Pulmonary artery endothelial cell (primary cell): Measurements from ENCODE around the gene RNF138. TPM values are rescaled to one million over a fixed set of nuclear protein-coding genes. Genes with fewer than 3 reads are reported as not detected.
A peak's percentile ranks its signal among the peaks of the same experiment; 100 is the strongest.
"Not testable (repeated sequence)": the region's sequence is repeated elsewhere in the genome, so short reads cannot be mapped to it uniquely, and the experiment has no call there.

Experiments used
- DNase-seq: peaks from one replicate; pipeline ENCODE4 v3.0.0-alpha.2; 2011; ENCODE audit warnings: low read depth, low spot score
- total RNA-seq: library from RNA; depleted of rRNA; stranded (reverse); fragments of >200 nt; gene quantifications from 2 replicates; pipeline ENCODE4 v1.2.3, GENCODE V29; 2014

The RNF138 gene
- total RNA-seq = 37.1 and 46.1 TPM in 2 replicates

- peak; percentile 57 for DNase-seq
These were observed at the start of gene RNF138 for GRCh38 chr18:32091724-32092421. Gene RNF138 (plus strand): TSS chr18:32091874. CDS start chr18:32092777, 903 bp downstream.

GRCh38 chr18:32042337-32042736 is 49.3 kb upstream of the RNF138 start:
- DNase-seq = no peak

GRCh38 chr18:32048507-32049091 is 43.1 kb upstream of the RNF138 start:
- no peak for DNase-seq

GRCh38 chr18:32049393-32050171 is 42.1 kb upstream of the RNF138 start:
- no peak for DNase-seq

- no peak for DNase-seq
These were observed 34.9 kb upstream of the RNF138 start for GRCh38 chr18:32056613-32057358.

GRCh38 chr18:32057624-32058165 is 34.0 kb upstream of the RNF138 start:
- no peak for DNase-seq

GRCh38 chr18:32060026-32060425 is 31.6 kb upstream of the RNF138 start:
- DNase-seq = no peak

- no peak for DNase-seq
These were observed 24.1 kb upstream of the RNF138 start for GRCh38 chr18:32067375-32068167.

GRCh38 chr18:32072321-32072720 is 19.4 kb upstream of the RNF138 start:
- no peak for DNase-seq

- DNase-seq = no peak
These were observed 17.5 kb upstream of the RNF138 start for GRCh38 chr18:32074206-32074605.

- DNase-seq = no peak
These were observed 12.8 kb upstream of the RNF138 start for GRCh38 chr18:32078845-32079244.

GRCh38 chr18:32081881-32082280 is 9.8 kb upstream of the RNF138 start:
- DNase-seq = no peak

- no peak for DNase-seq
These were observed 7.9 kb upstream of the RNF138 start for GRCh38 chr18:32083781-32084180.

GRCh38 chr18:32086881-32087280 is 4.8 kb upstream of the RNF138 start:
- no peak for DNase-seq

GRCh38 chr18:32090831-32091230 is 843 bp upstream of the RNF138 start:
- DNase-seq = not testable (repeated sequence)

- DNase-seq = no peak
These were observed 350 bp upstream of the RNF138 start for GRCh38 chr18:32091325-32091723.

- DNase-seq = peak; percentile 89
These were observed 888 bp downstream of the RNF138 start for GRCh38 chr18:32092422-32093101.

GRCh38 chr18:32093102-32093511 is 1.4 kb downstream of the RNF138 start:
- DNase-seq = no peak

GRCh38 chr18:32093523-32093922 is 1.8 kb downstream of the RNF138 start:
- DNase-seq = no peak
